GM19238 (cell line): Measurements from ENCODE around the gene TGIF2LY.
"Not testable (repeated sequence)": the region's sequence is repeated elsewhere in the genome, so short reads cannot be mapped to it uniquely, and the experiment has no call there.

Experiments
- DNase-seq: peaks from one replicate; pipeline ENCODE4 v3.0.0; 2011; ENCODE audit warnings: low spot score; ENCODE audit not compliant: insufficient read length

The TGIF2LY gene

GRCh38 chrY:3578767-3579166 lies at the start of gene TGIF2LY:
TGIF2LY (plus strand) TSS chrY:3579067; CDS start chrY:3579245, 178 bp downstream.
- DNase-seq: not testable (repeated sequence)
